Muscle layer of duodenum (tissue), 2 donors: Measurements from ENCODE around the gene CD58.

Experiments used
- H3K27ac ChIP-seq: one replicate; pipeline ENCODE4 v1.7.0; 2013; ENCODE audit warnings: mild to moderate bottlenecking, low read length
- H3K27me3 ChIP-seq: one replicate; pipeline ENCODE4 v1.7.0; 2013; ENCODE audit warnings: low read depth, mild to moderate bottlenecking, control low read depth, low read length
- H3K36me3 ChIP-seq, 2 donors: one replicate each; pipeline ENCODE4 v1.7.0; 2013; ENCODE audit warnings: low read length in 2 of 2, control low read depth in 1 of 2, mild to moderate bottlenecking in 1 of 2; ENCODE audit not compliant: insufficient read depth in 2 of 2, control insufficient read depth in 1 of 2
- H3K4me1 ChIP-seq, 2 donors: one replicate each; pipeline ENCODE4 v1.7.0; 2013; ENCODE audit warnings: low read length in 2 of 2, mild to moderate bottlenecking in 2 of 2, control low read depth in 1 of 2, moderate library complexity in 1 of 2; ENCODE audit not compliant: insufficient read depth in 2 of 2, control insufficient read depth in 1 of 2
- H3K4me3 ChIP-seq, 2 donors: one replicate each; pipeline ENCODE4 v1.7.0; 2013; ENCODE audit warnings: low read length in 2 of 2, low read depth in 1 of 2, mild to moderate bottlenecking in 1 of 2
- H3K9me3 ChIP-seq, 2 donors: one replicate each; pipeline ENCODE4 v1.7.0; 2013; ENCODE audit warnings: low read length in 2 of 2, control low read depth in 1 of 2, mild to moderate bottlenecking in 1 of 2; ENCODE audit not compliant: control insufficient read depth in 1 of 2
- donor health status: healthy.

The CD58 gene

GRCh38 chr1:116532671-116533428, 38.0 kb downstream of the CD58 start:
- Histone ChIP-seq H3K9me3 (no peaks in the 10 kb centered on the region), H3K27ac (no peak overlapping the region), H3K36me3 (peaks cover 8 to 29% of the 10 kb centered on the region in 2 donors), H3K4me3 (no peak overlapping the region), H3K27me3 (no peaks in the 10 kb centered on the region), H3K4me1 (no peaks in the 10 kb centered on the region)

DNA sequence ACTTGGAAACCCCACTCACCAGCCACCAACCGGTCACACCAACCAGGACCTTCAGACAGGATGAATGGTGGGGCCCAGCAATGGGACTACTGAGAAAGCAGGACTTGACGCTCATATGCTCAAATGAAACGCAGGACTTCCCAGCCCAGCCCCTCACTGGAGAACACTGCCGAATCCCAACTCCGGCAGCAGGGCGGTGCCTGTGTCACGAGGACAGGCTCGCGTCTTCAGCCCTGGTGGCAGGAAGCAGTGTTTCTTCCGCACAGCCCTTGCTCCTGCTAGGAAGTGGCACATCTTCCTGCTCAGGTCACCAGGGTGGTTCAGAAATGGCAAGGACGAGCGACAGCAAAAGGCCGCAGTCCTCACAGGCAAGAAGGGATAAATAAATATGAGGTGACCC, 38.9 kb downstream of the CD58 start:
- peaks cover 0 to 3% of the 10 kb centered on the region in 2 donors for H3K9me3 ChIP-seq
- no peaks in the 10 kb centered on the region for H3K27me3 ChIP-seq
- H3K4me3 ChIP-seq = no peak overlapping the region
- no peaks in the 10 kb centered on the region for H3K4me1 ChIP-seq
- peaks cover 8 to 29% of the 10 kb centered on the region in 2 donors for H3K36me3 ChIP-seq
- H3K27ac ChIP-seq = no peak overlapping the region

- Histone ChIP-seq H3K27ac (no peak overlapping the region), H3K36me3 (peaks cover 0 to 19% of the 10 kb centered on the region in 2 donors), H3K4me1 (no peaks in the 10 kb centered on the region), H3K9me3 (peaks cover 0 to 3% of the 10 kb centered on the region in 2 donors), H3K4me3 (no peak overlapping the region), H3K27me3 (no peaks in the 10 kb centered on the region)
Measured at GRCh38 chr1:116529681-116530080, 41.1 kb downstream of the CD58 start.

DNA sequence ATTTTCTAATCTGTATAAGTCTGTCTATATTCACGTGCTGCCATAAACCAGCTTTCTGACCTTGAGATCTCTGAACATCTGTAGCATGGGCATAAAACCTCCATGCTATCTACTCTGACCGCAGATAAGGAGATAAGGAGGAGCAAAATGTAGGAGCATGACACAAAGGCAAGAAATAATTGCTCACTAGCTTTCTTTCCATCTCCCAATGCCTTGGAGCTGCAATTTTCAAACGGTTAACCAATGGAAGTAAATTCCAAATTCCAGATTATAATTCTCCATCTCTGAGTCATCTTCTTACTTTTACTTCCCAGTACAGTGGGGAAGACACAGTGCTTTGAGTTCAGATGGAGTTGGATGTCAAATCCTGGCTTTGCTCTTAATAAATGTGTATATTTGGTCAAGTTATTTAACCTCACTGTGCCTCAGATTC, 41.6 kb downstream of the CD58 start:
- no peaks in the 10 kb centered on the region for H3K27me3 ChIP-seq
- no peaks in the 10 kb centered on the region for H3K4me1 ChIP-seq
- H3K9me3 ChIP-seq = peaks cover 0 to 3% of the 10 kb centered on the region in 2 donors
- no peak overlapping the region for H3K27ac ChIP-seq
- H3K4me3 ChIP-seq = no peak overlapping the region
- H3K36me3 ChIP-seq = peaks cover 0 to 15% of the 10 kb centered on the region in 2 donors

DNA sequence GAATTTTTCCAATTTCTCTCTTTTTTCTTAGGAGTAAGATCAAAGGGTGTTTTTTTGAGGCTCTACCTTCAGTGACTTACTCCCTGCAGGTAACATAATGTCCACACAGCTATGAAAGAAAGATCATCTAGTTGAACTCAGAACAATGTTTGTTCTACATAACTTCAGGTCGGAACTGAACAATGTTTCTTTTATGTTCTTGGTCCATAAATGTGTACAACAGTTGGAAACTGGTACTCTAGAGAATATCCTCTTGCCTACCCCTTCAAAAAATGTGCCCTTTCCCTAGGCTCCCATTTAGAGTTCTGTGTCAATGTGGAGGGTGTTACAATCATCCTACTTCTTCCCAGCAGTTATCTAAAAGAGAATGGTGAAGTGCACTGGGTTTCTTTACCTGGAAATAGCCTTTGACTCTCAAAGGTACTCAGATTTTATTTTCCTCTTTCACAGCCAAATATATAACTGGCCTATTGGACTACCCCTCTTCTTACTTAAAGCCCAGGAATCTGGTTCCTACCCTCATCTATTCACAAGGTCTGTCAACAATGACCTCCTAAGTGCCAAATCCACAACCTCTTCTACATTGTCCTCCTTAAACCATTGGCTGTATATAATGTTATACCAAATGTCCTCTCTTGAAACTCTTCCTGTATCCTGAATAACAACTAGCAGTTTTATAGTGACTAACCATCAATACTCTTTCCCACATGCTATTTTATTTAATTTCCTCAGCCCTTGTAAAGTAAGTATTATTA, 42.3 kb downstream of the CD58 start:
- no peak overlapping the region for H3K4me3 ChIP-seq
- H3K9me3 ChIP-seq = peaks cover 0 to 3% of the 10 kb centered on the region in 2 donors
- H3K27me3 ChIP-seq = no peaks in the 10 kb centered on the region
- no peaks in the 10 kb centered on the region for H3K4me1 ChIP-seq
- no peak overlapping the region for H3K27ac ChIP-seq
- peaks cover 0 to 8% of the 10 kb centered on the region in 2 donors for H3K36me3 ChIP-seq

DNA sequence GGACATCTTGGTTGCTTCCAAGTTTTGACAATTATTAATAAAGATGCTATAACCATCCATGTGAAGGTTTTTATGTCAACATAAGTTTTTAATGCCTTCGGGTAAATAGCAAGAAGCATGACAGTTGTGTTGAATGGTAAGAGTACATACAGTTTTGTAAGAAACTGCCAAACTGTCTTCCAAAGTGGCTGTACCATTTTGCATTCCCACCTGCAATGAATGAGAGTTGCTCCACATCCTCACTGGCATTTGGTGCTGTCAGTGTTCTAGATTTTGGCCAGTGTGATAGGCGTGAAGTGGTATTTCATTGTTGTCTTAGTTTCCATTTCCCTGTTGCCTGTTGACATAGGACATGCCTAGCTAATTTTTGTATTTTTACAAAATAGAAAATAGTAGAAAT, 45.4 kb downstream of the CD58 start:
- no peak overlapping the region for H3K27ac ChIP-seq
- H3K4me1 ChIP-seq = no peaks in the 10 kb centered on the region
- peaks cover 0 to 3% of the 10 kb centered on the region in 2 donors for H3K9me3 ChIP-seq
- H3K27me3 ChIP-seq = no peaks in the 10 kb centered on the region
- H3K4me3 ChIP-seq = no peak overlapping the region
- no peaks in the 10 kb centered on the region for H3K36me3 ChIP-seq

- peaks cover 0 to 8% of the 10 kb centered on the region in 2 donors for H3K36me3 ChIP-seq
- H3K4me1 ChIP-seq = no peaks in the 10 kb centered on the region
- no peak overlapping the region for H3K4me3 ChIP-seq
- H3K27me3 ChIP-seq = no peaks in the 10 kb centered on the region
- no peaks in the 10 kb centered on the region for H3K9me3 ChIP-seq
- H3K27ac ChIP-seq = no peak overlapping the region
Measured at GRCh38 chr1:116521186-116521585, 49.6 kb downstream of the CD58 start.

DNA sequence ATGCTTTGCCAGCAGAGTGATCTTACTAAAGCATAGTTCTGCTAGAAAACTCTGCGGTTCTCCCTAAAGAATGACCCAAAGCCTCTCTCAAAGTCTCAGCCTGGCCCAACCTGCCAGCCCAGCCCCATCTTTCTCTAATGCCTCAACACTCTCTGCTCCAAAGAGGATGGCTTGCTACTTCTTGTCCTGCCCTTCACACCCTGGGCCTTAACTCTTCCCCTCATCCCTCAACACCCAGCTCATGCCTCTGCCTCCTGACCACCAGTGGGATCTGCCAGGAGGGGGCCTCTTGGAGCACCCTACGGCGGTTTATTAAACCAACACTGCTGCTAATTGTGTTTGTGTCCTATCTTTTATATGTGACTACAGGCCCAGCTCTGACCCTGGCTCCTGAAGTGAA, 52.4 kb downstream of the CD58 start:
- no peaks in the 10 kb centered on the region for H3K9me3 ChIP-seq
- no peaks in the 10 kb centered on the region for H3K4me1 ChIP-seq
- H3K27ac ChIP-seq = no peak overlapping the region
- no peaks in the 10 kb centered on the region for H3K27me3 ChIP-seq
- peaks cover 0 to 8% of the 10 kb centered on the region in 2 donors for H3K36me3 ChIP-seq
- H3K4me3 ChIP-seq = no peak overlapping the region

DNA sequence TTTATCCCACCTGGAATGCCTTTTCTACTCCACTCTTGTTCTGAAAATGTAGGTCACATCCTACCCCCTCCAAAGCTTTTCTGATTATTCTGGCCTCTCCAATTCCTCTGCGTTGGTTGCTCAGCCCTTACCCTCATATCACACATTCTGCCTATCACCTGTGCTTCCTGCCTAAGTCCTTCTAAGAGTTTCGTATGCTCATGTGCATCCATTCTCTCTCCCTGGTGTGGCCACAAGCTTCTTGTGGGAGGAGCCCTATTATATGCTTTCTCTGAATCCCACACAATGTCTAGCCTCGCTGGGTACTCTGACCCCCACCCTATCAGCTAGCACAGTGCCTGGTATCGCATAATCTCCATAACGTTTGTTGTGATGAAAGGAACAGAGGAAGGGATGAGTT, 54.2 kb downstream of the CD58 start:
- Histone ChIP-seq H3K9me3 (no peaks in the 10 kb centered on the region), H3K27me3 (no peaks in the 10 kb centered on the region), H3K27ac (no peak overlapping the region), H3K4me1 (no peaks in the 10 kb centered on the region), H3K4me3 (no peak overlapping the region), H3K36me3 (peaks cover 0 to 8% of the 10 kb centered on the region in 2 donors)

- Histone ChIP-seq H3K4me1 (no peaks in the 10 kb centered on the region), H3K36me3 (peaks cover 0 to 8% of the 10 kb centered on the region in 2 donors), H3K27me3 (no peaks in the 10 kb centered on the region), H3K9me3 (no peaks in the 10 kb centered on the region), H3K4me3 (no peak overlapping the region), H3K27ac (no peak overlapping the region)
Measured at GRCh38 chr1:116515702-116516101, 55.1 kb downstream of the CD58 start.

- H3K9me3 ChIP-seq = no peaks in the 10 kb centered on the region
- no peaks in the 10 kb centered on the region for H3K4me1 ChIP-seq
- H3K27ac ChIP-seq = peak overlapping the region; percentile 6
- H3K36me3 ChIP-seq = peaks cover 0 to 8% of the 10 kb centered on the region in 2 donors
- no peak overlapping the region for H3K4me3 ChIP-seq
- no peaks in the 10 kb centered on the region for H3K27me3 ChIP-seq
Measured at GRCh38 chr1:116514708-116515525, 55.9 kb downstream of the CD58 start.
